ENCODE results near the gene EIF4G3.
A peak's percentile ranks its signal among the peaks of the same experiment; 100 is the strongest.
"Not testable (repeated sequence)": the region's sequence is repeated elsewhere in the genome, so short reads cannot be mapped to it uniquely, and the experiment has no call there.

EIF4G3 gene

GRCh38 chr1:21064057-21064456 lies 112.6 kb downstream of the EIF4G3 start:
- FAIRE-seq (no peak), DNase-seq (ENCODE audit: insufficient read length) (no peak)
- TF ChIP-seq POLR2AphosphoS5 (IDR thresholded peaks at IDR 0.05; ENCODE audit: low read depth, low read length) (no peak), TAF1 (IDR thresholded peaks at IDR 0.05; ENCODE audit: borderline replicate concordance, low read depth, low read length) (no peak)

GRCh38 chr1:21060523-21060922 lies 116.2 kb downstream of the EIF4G3 start:
- TF ChIP-seq POLR2A (IDR thresholded peaks at IDR 0.05; ENCODE audit: low read depth, low read length) (no peak), TAF1 (IDR thresholded peaks at IDR 0.05; ENCODE audit: borderline replicate concordance, low read depth, low read length) (no peak), POLR2AphosphoS5 (IDR thresholded peaks at IDR 0.05; ENCODE audit: low read depth, low read length) (no peak)
- DNase-seq (ENCODE audit: insufficient read length): no peak
- FAIRE-seq: no peak

- FAIRE-seq (no peak), DNase-seq (ENCODE audit: insufficient read length) (no peak)
- TF ChIP-seq POLR2A (IDR thresholded peaks at IDR 0.05; ENCODE audit: low read depth, low read length) (no peak), TAF1 (IDR thresholded peaks at IDR 0.05; ENCODE audit: borderline replicate concordance, low read depth, low read length) (no peak), POLR2AphosphoS5 (IDR thresholded peaks at IDR 0.05; ENCODE audit: low read depth, low read length) (no peak)
Observed at GRCh38 chr1:21059021-21059420, 117.7 kb downstream of the EIF4G3 start.

- no peak for DNase-seq (ENCODE audit: insufficient read length)
- FAIRE-seq: no peak
- TF ChIP-seq TAF1 (IDR thresholded peaks at IDR 0.05; ENCODE audit: borderline replicate concordance, low read depth, low read length) (no peak), POLR2AphosphoS5 (IDR thresholded peaks at IDR 0.05; ENCODE audit: low read depth, low read length) (no peak), POLR2A (IDR thresholded peaks at IDR 0.05; ENCODE audit: low read depth, low read length) (no peak)
Observed at GRCh38 chr1:21058035-21058793, 118.5 kb downstream of the EIF4G3 start.

GRCh38 chr1:21053189-21053928 lies 123.3 kb downstream of the EIF4G3 start:
- FAIRE-seq; DNase-seq (ENCODE audit: insufficient read length): not testable (repeated sequence)

- DNase-seq (ENCODE audit: insufficient read length): no peak
- no peak for FAIRE-seq
- TF ChIP-seq TAF1 (IDR thresholded peaks at IDR 0.05; ENCODE audit: borderline replicate concordance, low read depth, low read length) (no peak), POLR2A (IDR thresholded peaks at IDR 0.05; ENCODE audit: low read depth, low read length) (no peak)
Observed at GRCh38 chr1:21052034-21052433, 124.7 kb downstream of the EIF4G3 start.

GRCh38 chr1:21051177-21051825 lies 125.4 kb downstream of the EIF4G3 start:
- FAIRE-seq (no peak), DNase-seq (ENCODE audit: insufficient read length) (no peak)
- TF ChIP-seq POLR2AphosphoS5 (IDR thresholded peaks at IDR 0.05; ENCODE audit: low read depth, low read length) (no peak), TAF1 (IDR thresholded peaks at IDR 0.05; ENCODE audit: borderline replicate concordance, low read depth, low read length) (no peak), POLR2A (IDR thresholded peaks at IDR 0.05; ENCODE audit: low read depth, low read length) (no peak)

GRCh38 chr1:21050031-21050430 lies 126.7 kb downstream of the EIF4G3 start:
- no peak for DNase-seq (ENCODE audit: insufficient read length)
- FAIRE-seq: peak; percentile 14
- TF ChIP-seq POLR2AphosphoS5 (IDR thresholded peaks at IDR 0.05; ENCODE audit: low read depth, low read length) (no peak), POLR2A (IDR thresholded peaks at IDR 0.05; ENCODE audit: low read depth, low read length) (no peak), TAF1 (IDR thresholded peaks at IDR 0.05; ENCODE audit: borderline replicate concordance, low read depth, low read length) (no peak)

GRCh38 chr1:21048462-21048861 lies 128.2 kb downstream of the EIF4G3 start:
- TF ChIP-seq POLR2A (IDR thresholded peaks at IDR 0.05; ENCODE audit: low read depth, low read length): no peak
- no peak for TF ChIP-seq POLR2AphosphoS5 (IDR thresholded peaks at IDR 0.05; ENCODE audit: low read depth, low read length)
- no peak for TF ChIP-seq TAF1 (IDR thresholded peaks at IDR 0.05; ENCODE audit: borderline replicate concordance, low read depth, low read length)
- DNase-seq (ENCODE audit: insufficient read length): no peak
- no peak for FAIRE-seq

- no peak for DNase-seq (ENCODE audit: insufficient read length)
- TF ChIP-seq POLR2AphosphoS5 (IDR thresholded peaks at IDR 0.05; ENCODE audit: low read depth, low read length): no peak
- no peak for TF ChIP-seq POLR2A (IDR thresholded peaks at IDR 0.05; ENCODE audit: low read depth, low read length)
- no peak for TF ChIP-seq TAF1 (IDR thresholded peaks at IDR 0.05; ENCODE audit: borderline replicate concordance, low read depth, low read length)
- FAIRE-seq: no peak
Observed at GRCh38 chr1:21046132-21046531, 130.6 kb downstream of the EIF4G3 start.

- DNase-seq (ENCODE audit: insufficient read length): no peak
- no peak for FAIRE-seq
Observed at GRCh38 chr1:21045351-21045750, 131.3 kb downstream of the EIF4G3 start.

More at GRCh38 chr1:21045351-21045750, 131.3 kb downstream of the EIF4G3 start:
- TF ChIP-seq POLR2AphosphoS5 (IDR thresholded peaks at IDR 0.05; ENCODE audit: low read depth, low read length) (no peak), TAF1 (IDR thresholded peaks at IDR 0.05; ENCODE audit: borderline replicate concordance, low read depth, low read length) (no peak), POLR2A (IDR thresholded peaks at IDR 0.05; ENCODE audit: low read depth, low read length) (no peak)
